Fibroblast of lung (primary cell): ENCODE results near the gene SDCCAG8. TPM values are rescaled to one million over a fixed set of nuclear protein-coding genes. Genes with fewer than 3 reads are reported as not detected.

Source experiments
- DNase-seq, 2 donors: peaks; one replicate each; pipeline versions ENCODE4 v3.0.0 to v3.0.0-alpha.2; 2010; ENCODE audit warnings: low read depth in 2 of 2
- H2AFZ ChIP-seq: 2 replicates; pipeline ENCODE4 v1.5.1; 2012; ENCODE audit warnings: low read length, control low read depth, inconsistent platforms
- H3K27ac ChIP-seq: 2 replicates; pipeline ENCODE4 v1.5.1; 2011; ENCODE audit warnings: low read length, control low read depth; ENCODE audit not compliant: insufficient read depth
- H3K27me3 ChIP-seq: 2 replicates; pipeline ENCODE4 v1.5.1; 2011; ENCODE audit warnings: mild to moderate bottlenecking, low read length; ENCODE audit not compliant: control insufficient read depth, insufficient read depth
- H3K36me3 ChIP-seq: 2 replicates; pipeline ENCODE4 v1.5.1; 2011; ENCODE audit warnings: low read length; ENCODE audit not compliant: control insufficient read depth, insufficient read depth
- H3K4me1 ChIP-seq: 2 replicates; pipeline ENCODE4 v1.5.1; 2011; ENCODE audit warnings: low read length; ENCODE audit not compliant: control insufficient read depth, insufficient read depth; ENCODE audit errors: extremely low read depth
- H3K4me2 ChIP-seq: 2 replicates; pipeline ENCODE4 v1.5.1; 2011; ENCODE audit warnings: low read length, control low read depth; ENCODE audit not compliant: insufficient read depth; ENCODE audit errors: extremely low read depth
- H3K4me3 ChIP-seq, 4 experiments: fragments of 200-600 bp in 1 of 4; sonication (generic) in 1 of 4; replicated peaks in 1 of 4; 2 replicates each; pipeline ENCODE4 v1.5.1; 2011 to 2016; ENCODE audit warnings: low read length in 4 of 4, low read depth in 3 of 4, mild to moderate bottlenecking in 3 of 4, control low read depth in 2 of 4, inconsistent platforms in 1 of 4, mixed read lengths in 1 of 4; ENCODE audit not compliant: insufficient read depth in 1 of 4; ENCODE audit errors: control extremely low read depth in 1 of 4
- H3K79me2 ChIP-seq: 2 replicates; pipeline ENCODE4 v1.5.1; 2012; ENCODE audit warnings: mild to moderate bottlenecking, low read length, inconsistent platforms; ENCODE audit not compliant: control insufficient read depth, insufficient read depth
- H3K9ac ChIP-seq: 2 replicates; pipeline ENCODE4 v1.5.1; 2011; ENCODE audit warnings: mild to moderate bottlenecking, low read length, control low read depth; ENCODE audit not compliant: insufficient read depth
- H3K9me3 ChIP-seq: 2 replicates; pipeline ENCODE4 v1.5.1; 2012; ENCODE audit warnings: low read depth, low read length; ENCODE audit not compliant: control insufficient read depth, insufficient read depth
- H4K20me1 ChIP-seq: 2 replicates; pipeline ENCODE4 v1.5.1; 2011; ENCODE audit warnings: low read length; ENCODE audit not compliant: control insufficient read depth, insufficient read depth; ENCODE audit errors: extremely low read depth
- CTCF ChIP-seq, 2 donors: IDR thresholded peaks in 1 of 2; conservative IDR thresholded peaks in 1 of 2; 1 replicate in 1 of 2; 2 replicates in 1 of 2; pipeline ENCODE4 v1.5.1; 2011 to 2012; ENCODE audit warnings: low read length in 2 of 2, control low read depth in 1 of 2, inconsistent platforms in 1 of 2, low read depth in 1 of 2, mild to moderate bottlenecking in 1 of 2
- EZH2 ChIP-seq: IDR thresholded peaks from 2 replicates; pipeline ENCODE4 v1.5.1; 2012; ENCODE audit warnings: low read length, control low read depth, mild to moderate bottlenecking; ENCODE audit errors: missing control alignments
- polyA plus RNA-seq, 2 donors: library from polyadenylated mRNA; depleted of rRNA in 1 of 2; stranded (reverse) in 1 of 2; unstranded in 1 of 2; fragments of >200 nt; gene quantifications; 2 replicates each; pipeline ENCODE4 v1.2.1, GENCODE V29; 2011 to 2012; ENCODE audit warnings: missing spikeins in 1 of 2
- total RNA-seq: library from RNA; depleted of rRNA; stranded (reverse); fragments of >200 nt; gene quantifications from 2 replicates; pipeline ENCODE4 v1.2.1, GENCODE V29; 2014

Gene SDCCAG8
- total and polyA plus RNA-seq, 2 donors (not counting 1 experiment from before 2014, with no cell fraction given) = 34.8 to 53.2 TPM

- Histone ChIP-seq H3K36me3 (no peaks in the 10 kb centered on the region), H3K79me2 (no peaks in the 10 kb centered on the region), H3K9me3 (no peaks in the 10 kb centered on the region), H3K27ac (no peak overlapping the region), H3K9ac (no peak overlapping the region), H2AFZ (no peak overlapping the region), H3K4me1 (no peaks in the 10 kb centered on the region), H3K4me3 (no peak overlapping the region), H3K4me2 (no peak overlapping the region), H3K27me3 (no peaks in the 10 kb centered on the region), H4K20me1 (no peaks in the 10 kb centered on the region)
- TF ChIP-seq CTCF (conservative IDR thresholded peaks at IDR 0.05 in 1 of 2, IDR thresholded peaks at IDR 0.05 in 1 of 2; ENCODE audit: low read depth in 1 of 2, low read length in 2 of 2) (no peak), EZH2 (no peak)
- no peak for DNase-seq
Observed at GRCh38 chr1:243465738-243466137, 209.9 kb downstream of the SDCCAG8 start.

GRCh38 chr1:243469497-243469896 is 213.7 kb downstream of the SDCCAG8 start:
- Histone ChIP-seq H2AFZ (no peak overlapping the region), H3K36me3 (peaks cover under 1% of the 10 kb centered on the region), H3K4me1 (peaks cover 6% of the 10 kb centered on the region), H3K27ac (no peak overlapping the region), H3K27me3 (no peaks in the 10 kb centered on the region), H3K9me3 (no peaks in the 10 kb centered on the region), H3K9ac (no peak overlapping the region), H3K4me2 (no peak overlapping the region), H3K79me2 (no peaks in the 10 kb centered on the region), H3K4me3 (no peak overlapping the region), H4K20me1 (no peaks in the 10 kb centered on the region)
- no peak for TF ChIP-seq EZH2
- TF ChIP-seq CTCF (conservative IDR thresholded peaks at IDR 0.05 in 1 of 2, IDR thresholded peaks at IDR 0.05 in 1 of 2; ENCODE audit: low read depth in 1 of 2, low read length in 2 of 2) = no peak
- no peak for DNase-seq

- no peak for TF ChIP-seq CTCF (conservative IDR thresholded peaks at IDR 0.05 in 1 of 2, IDR thresholded peaks at IDR 0.05 in 1 of 2; ENCODE audit: low read depth in 1 of 2, low read length in 2 of 2)
- TF ChIP-seq EZH2 = no peak
- Histone ChIP-seq H3K9me3 (no peaks in the 10 kb centered on the region), H4K20me1 (no peaks in the 10 kb centered on the region), H3K36me3 (peaks cover 2% of the 10 kb centered on the region), H2AFZ (no peak overlapping the region), H3K4me2 (no peak overlapping the region), H3K27ac (no peak overlapping the region), H3K27me3 (no peaks in the 10 kb centered on the region), H3K79me2 (no peaks in the 10 kb centered on the region), H3K4me1 (peaks cover 6% of the 10 kb centered on the region), H3K9ac (no peak overlapping the region), H3K4me3 (no peak overlapping the region)
- DNase-seq = no peak
Observed at GRCh38 chr1:243470502-243470901, 214.7 kb downstream of the SDCCAG8 start.
